ENCODE measurements around the gene FGFR2.

GRCh38 chr10:121616291-121616690, 18.0 kb upstream of the FGFR2 start:
- TF ChIP-seq CTCF (IDR thresholded peaks at IDR 0.05): no peak
- no peak for TF ChIP-seq POLR2A (IDR thresholded peaks at IDR 0.05)

Data from thyroid gland (tissue), 4 donors.